Spleen (tissue), 11 donors: ENCODE results near the gene FBXO7. TPM values are rescaled to one million over a fixed set of nuclear protein-coding genes. Genes with fewer than 3 reads are reported as not detected.
A peak's percentile ranks its signal among the peaks of the same experiment; 100 is the strongest.

ENCODE experiments used
- DNase-seq: peaks from one replicate; pipeline ENCODE4 v3.0.0-alpha.2; 2020
- H3K27ac ChIP-seq, 8 donors: fragments of 200-600 bp; sonication (generic) in 7 of 8; 1 replicate in 4 of 8; 2 replicates in 4 of 8; pipeline versions ENCODE4 v1.5.0 to v1.8.0; 2016 to 2021; ENCODE audit warnings: inconsistent platforms in 4 of 8, mild to moderate bottlenecking in 4 of 8, moderate library complexity in 1 of 8
- H3K27me3 ChIP-seq, 7 donors: fragments of 200-600 bp; sonication (generic) in 6 of 7; replicated peaks in 1 of 7; 1 replicate in 4 of 7; 2 replicates in 3 of 7; pipeline versions ENCODE4 v1.5.0 to v1.8.0; 2016 to 2021; ENCODE audit warnings: inconsistent platforms in 3 of 7, mild to moderate bottlenecking in 1 of 7
- H3K36me3 ChIP-seq, 6 donors: fragments of 200-600 bp; sonication (generic) in 5 of 6; 1 replicate in 4 of 6; 2 replicates in 2 of 6; pipeline versions ENCODE4 v1.5.0 to v1.8.0; 2016 to 2021; ENCODE audit warnings: inconsistent platforms in 2 of 6
- H3K4me1 ChIP-seq, 6 donors: fragments of 200-600 bp; sonication (generic) in 5 of 6; 1 replicate in 3 of 6; 2 replicates in 3 of 6; pipeline versions ENCODE4 v1.5.0 to v1.8.0; 2016 to 2021; ENCODE audit warnings: inconsistent platforms in 3 of 6
- H3K4me3 ChIP-seq, 8 donors: fragments of 200-600 bp; sonication (generic) in 7 of 8; 1 replicate in 4 of 8; 2 replicates in 4 of 8; pipeline versions ENCODE4 v1.5.0 to v1.8.0; 2016 to 2021; ENCODE audit warnings: inconsistent platforms in 4 of 8, mild to moderate bottlenecking in 4 of 8, moderate library complexity in 2 of 8
- H3K9me3 ChIP-seq, 8 donors: fragments of 200-600 bp; sonication (generic) in 7 of 8; 1 replicate in 4 of 8; 2 replicates in 4 of 8; pipeline versions ENCODE4 v1.5.0 to v1.8.0; 2016 to 2021; ENCODE audit warnings: inconsistent platforms in 4 of 8
- CTCF ChIP-seq, 11 experiments: fragments of 200-600 bp in 7 of 11; fragments of 450-650 bp in 4 of 11; sonication (generic) in 4 of 11; IDR thresholded peaks in 8 of 11; conservative IDR thresholded peaks in 3 of 11; 1 replicate in 7 of 11; 2 replicates in 4 of 11; pipeline versions ENCODE4 v1.4.0 to v1.8.0; 2016 to 2021; ENCODE audit warnings: antibody characterized with exemption in 11 of 11, inconsistent platforms in 4 of 11, mild to moderate bottlenecking in 1 of 11
- POLR2A ChIP-seq, 3 donors: fragments of 450-650 bp; IDR thresholded peaks; one replicate each; pipeline ENCODE4 v1.5.1; 2017; ENCODE audit warnings: antibody characterized with exemption in 3 of 3, mild to moderate bottlenecking in 1 of 3
- POLR2AphosphoS5 ChIP-seq, 3 donors: sonication (generic); formaldehyde crosslinking; IDR thresholded peaks; one replicate each; pipeline ENCODE4 v1.5.1; 2017; ENCODE audit warnings: antibody characterized with exemption in 3 of 3
- WGBS, 5 donors: extraction: QIAGEN DNeasy Blood & Tissue Kit in 3 of 5; methylation state at CpG; one replicate each; pipeline versions ENCODE4 v1.1.5 to v1.1.7; 2013 to 2018; 5-methylcytosine and 5-hydroxymethylcytosine counted together
- intact Hi-C: fragments of 100-400 bp; cut with DNase I; formaldehyde crosslinking; loops from one replicate; pipeline ENCODE4 v1.15.0; 2023; ENCODE audit warnings: low total_unique reads
- polyA plus RNA-seq, 3 donors: library from polyadenylated mRNA; stranded (reverse); fragments of 200-250 nt; gene quantifications; one replicate each; pipeline ENCODE4 v1.2.1, GENCODE V29; 2013
- total RNA-seq, 7 donors: library from RNA; depleted of rRNA in 3 of 7; stranded (reverse); fragments of >200 nt in 3 of 7; fragmentation: NEBNext Ultra II Directional in 4 of 7; extraction: Animal tissue kit (Norgen Biotek cat#: 25700) in 4 of 7; gene quantifications; one replicate each; pipeline versions ENCODE4 v1.1.0 to v1.2.1, GENCODE V29; 2016 to 2021
- donor health status: healthy with polysubstance abuse.
- donor health status: DM: no; HTN: no; CAD: no; lungs with moderate emphysema.
- donor health status: DM: no; HTN: no; CAD: no.
- donor health status: Bipolar disorder and iron deficiency.
- donor health status: healthy.
- donor health status: DM: no; HTN: no; CAD: no.
- donor health status: DM: yes; HTN: yes; CAD: no.

FBXO7 gene
- total and polyA plus RNA-seq, 10 donors, result 55.9 to 151 (median 103) TPM

- Histone ChIP-seq H3K27me3 (no peaks in the 10 kb centered on the region), H3K36me3 (no peaks in the 10 kb centered on the region), H3K9me3 (no peaks in the 10 kb centered on the region), H3K27ac (peak overlapping the region in 6 of 8 donors; percentile 96 to 100 (median 100)), H3K4me1 (peaks cover 26 to 45% (median 39%) of the 10 kb centered on the region in 6 donors), H3K4me3 (peak overlapping the region in 6 of 8 donors; percentile 72 to 90 (median 79))
- TF ChIP-seq CTCF (IDR thresholded peaks at IDR 0.05 in 8 of 11, conservative IDR thresholded peaks at IDR 0.05 in 3 of 11) (peak; percentile 22 to 75 (median 55)), POLR2AphosphoS5 (IDR thresholded peaks at IDR 0.05) (no peak)
- intact Hi-C loops, result loop anchor here (5.0 kb wide), 1 partner anchor 496 kb away; no protein-coding TSS in a partner anchor
- DNase-seq, result no peak
- 27 to 61% (median 46%) methylated on average over 6 of the region's 6 CpGs for WGBS, 5 donors
Measured at GRCh38 chr22:32473388-32473952, 1.1 kb upstream of the FBXO7 start.

GRCh38 chr22:32475468-32476010 is 928 bp downstream of the FBXO7 start:
- no peaks in the 10 kb centered on the region for H3K27me3 ChIP-seq
- H3K4me3 ChIP-seq, result peak overlapping the region; percentile 72 to 90 (median 83)
- peak; percentile 77 for DNase-seq
- 0 to 1% (median 1%) methylated on average over 17 of the region's 17 CpGs for WGBS, 5 donors
- H3K4me1 ChIP-seq, result peaks cover 26 to 66% (median 59%) of the 10 kb centered on the region in 6 donors
- H3K9me3 ChIP-seq, result no peaks in the 10 kb centered on the region
- intact Hi-C loops, result no loop called here
- peaks cover 0 to 18% (median 8%) of the 10 kb centered on the region in 6 donors for H3K36me3 ChIP-seq
- H3K27ac ChIP-seq, result peak overlapping the region; percentile 96 to 100 (median 100)
- TF ChIP-seq POLR2A (IDR thresholded peaks at IDR 0.05) (no peak), CTCF (IDR thresholded peaks at IDR 0.05 in 8 of 11, conservative IDR thresholded peaks at IDR 0.05 in 3 of 11) (no peak), POLR2AphosphoS5 (IDR thresholded peaks at IDR 0.05) (no peak)

GRCh38 chr22:32476281-32477195 is 1.9 kb downstream of the FBXO7 start:
- Histone ChIP-seq H3K4me1 (peaks cover 26 to 76% (median 66%) of the 10 kb centered on the region in 6 donors), H3K27ac (peak overlapping the region; percentile 96 to 100 (median 100)), H3K27me3 (no peaks in the 10 kb centered on the region), H3K36me3 (peaks cover 0 to 26% (median 8%) of the 10 kb centered on the region in 6 donors), H3K4me3 (peak overlapping the region; percentile 72 to 90 (median 83)), H3K9me3 (no peaks in the 10 kb centered on the region)
- DNase-seq, result no peak
- WGBS, 5 donors, result 10 to 20% (median 13%) methylated on average over 8 of the region's 8 CpGs
- intact Hi-C loops, result no loop called here
- TF ChIP-seq CTCF (IDR thresholded peaks at IDR 0.05 in 8 of 11, conservative IDR thresholded peaks at IDR 0.05 in 3 of 11) (no peak), POLR2AphosphoS5 (IDR thresholded peaks at IDR 0.05) (no peak), POLR2A (IDR thresholded peaks at IDR 0.05) (no peak)
